ENCODE measurements around the gene SCARF2.
A peak's percentile ranks its signal among the peaks of the same experiment; 100 is the strongest.
"Not testable (repeated sequence)": the region's sequence is repeated elsewhere in the genome, so short reads cannot be mapped to it uniquely, and the experiment has no call there.

Gene SCARF2

GRCh38 chr22:20393705-20394476 is 43.7 kb downstream of the SCARF2 start, which contains the start of gene ZNF74:
TSS of gene ZNF74 (plus strand) at chr22:20394151. CDS start at chr22:20394629, 478 bp downstream.
- peak; percentile 46 for DNase-seq (ENCODE audit: low read depth)

GRCh38 chr22:20392983-20393704 is 44.5 kb downstream of the SCARF2 start:
- DNase-seq (ENCODE audit: low read depth), result no peak

DNA sequence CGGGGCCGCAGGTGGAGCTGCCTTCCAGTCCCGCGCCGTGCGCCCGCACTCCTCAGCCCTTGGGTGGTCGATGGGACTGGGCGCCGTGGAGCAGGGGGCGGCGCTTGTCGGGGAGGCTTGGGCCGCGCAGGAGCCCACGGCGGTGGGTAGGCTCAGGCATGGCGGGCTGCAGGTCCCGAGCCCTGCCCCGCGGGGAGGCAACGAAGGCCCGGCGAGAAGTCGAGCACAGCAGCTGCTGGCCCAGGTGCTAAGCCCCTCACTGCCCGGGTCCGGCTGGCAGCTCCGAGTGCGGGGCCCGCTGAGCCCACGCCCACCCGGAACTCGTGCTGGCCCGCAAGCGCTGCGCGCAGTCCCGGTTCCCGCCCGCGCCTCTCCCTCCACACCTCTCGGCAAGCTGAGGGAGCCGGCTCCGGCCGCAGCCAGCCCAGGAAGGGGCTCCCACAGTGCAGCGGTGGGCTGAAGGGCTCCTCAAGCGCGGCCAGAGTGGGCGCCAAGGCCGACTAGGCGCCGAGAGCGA is 45.2 kb downstream of the SCARF2 start:
- DNase-seq (ENCODE audit: low read depth), result not testable (repeated sequence)

GRCh38 chr22:20391222-20391621 is 46.4 kb downstream of the SCARF2 start:
- DNase-seq (ENCODE audit: low read depth), result no peak

- no peak for DNase-seq (ENCODE audit: low read depth)
These were observed 47.2 kb downstream of the SCARF2 start for GRCh38 chr22:20390394-20390907.

GRCh38 chr22:20389288-20389687 is 48.3 kb downstream of the SCARF2 start:
- no peak for DNase-seq (ENCODE audit: low read depth)

GRCh38 chr22:20388200-20388599 is 49.4 kb downstream of the SCARF2 start:
- no peak for DNase-seq (ENCODE audit: low read depth)

- DNase-seq (ENCODE audit: low read depth), result no peak
These were observed 50.7 kb downstream of the SCARF2 start for GRCh38 chr22:20386972-20387371.

DNA sequence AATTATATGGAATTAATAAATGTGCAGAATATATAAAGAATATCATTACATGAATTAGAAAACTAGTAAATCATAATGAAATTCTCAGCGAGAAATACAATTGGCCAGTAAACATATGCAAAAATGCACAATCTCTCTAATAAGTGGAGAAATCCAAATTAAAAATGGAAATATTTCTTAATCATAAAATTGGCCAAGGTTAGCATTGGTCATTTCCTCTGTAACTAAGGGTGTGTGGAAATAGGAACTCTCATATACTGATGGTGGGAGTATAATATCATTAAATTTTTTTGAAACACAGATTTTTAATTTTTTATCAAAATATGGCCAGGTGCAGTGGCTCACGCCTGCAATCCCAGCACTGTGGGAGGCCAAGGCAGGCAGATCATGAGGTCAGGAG is 51.3 kb downstream of the SCARF2 start:
- no peak for DNase-seq (ENCODE audit: low read depth)

- no peak for DNase-seq (ENCODE audit: low read depth)
These were observed 52.8 kb downstream of the SCARF2 start for GRCh38 chr22:20384865-20385264.

DNA sequence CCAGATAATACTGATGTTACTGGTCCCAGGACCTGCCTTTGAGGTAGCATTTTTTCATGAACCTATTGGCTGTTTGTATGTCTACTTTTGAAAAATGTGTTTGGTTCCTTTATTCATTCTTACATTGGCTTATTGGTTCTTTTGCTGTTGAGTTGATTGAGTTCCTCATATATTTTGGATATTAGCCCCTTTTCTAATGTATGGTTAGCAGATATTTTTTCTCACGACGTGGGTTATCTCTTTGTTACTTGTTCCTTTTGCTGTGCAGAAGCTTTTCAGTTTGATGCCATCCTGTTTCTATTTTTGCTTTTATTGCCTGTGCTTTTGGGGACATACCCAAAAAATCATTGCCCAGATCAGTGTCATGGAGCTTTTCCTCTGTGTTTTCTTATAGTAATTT is 53.5 kb downstream of the SCARF2 start:
- no peak for DNase-seq (ENCODE audit: low read depth)

DNA sequence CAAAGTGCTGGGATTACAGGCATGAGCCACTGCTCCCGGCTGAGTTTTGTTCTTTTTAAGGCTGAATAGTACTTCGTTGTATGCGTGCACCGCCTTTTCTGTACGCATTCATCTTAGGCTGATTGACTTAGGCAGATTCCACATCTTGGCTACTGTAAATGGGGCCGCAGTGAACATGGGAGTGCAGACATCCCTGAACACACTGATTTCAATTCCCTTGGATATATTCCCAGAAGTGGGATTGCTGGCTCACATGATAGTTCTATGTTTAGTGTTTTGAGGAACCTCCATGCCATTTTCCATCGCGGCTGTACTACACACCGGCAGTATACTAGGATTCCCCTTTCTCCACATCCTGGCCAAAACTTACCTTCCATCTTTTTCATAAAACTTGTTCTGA is 54.1 kb downstream of the SCARF2 start:
- DNase-seq (ENCODE audit: low read depth), result no peak

DNA sequence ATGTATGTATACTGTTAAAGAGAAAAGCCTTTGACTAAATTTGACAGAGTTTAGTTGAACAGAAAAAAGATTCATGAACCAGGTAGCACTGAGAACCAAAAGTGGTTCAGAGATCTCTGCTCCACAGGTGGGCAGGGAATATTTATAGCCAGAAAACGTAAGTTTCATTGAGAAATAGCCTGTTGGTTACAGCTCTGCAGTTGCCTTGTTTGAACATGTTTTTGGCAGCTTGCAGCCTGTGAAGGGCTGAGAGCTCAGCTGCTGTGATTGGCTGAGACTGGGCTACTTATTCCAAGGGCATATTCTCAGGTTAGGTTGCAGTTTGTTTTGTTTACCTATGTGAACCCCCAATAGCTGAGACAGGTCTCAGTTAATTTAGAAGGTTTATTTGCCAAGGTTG is 57.1 kb downstream of the SCARF2 start:
- DNase-seq (ENCODE audit: low read depth), result no peak

DNA sequence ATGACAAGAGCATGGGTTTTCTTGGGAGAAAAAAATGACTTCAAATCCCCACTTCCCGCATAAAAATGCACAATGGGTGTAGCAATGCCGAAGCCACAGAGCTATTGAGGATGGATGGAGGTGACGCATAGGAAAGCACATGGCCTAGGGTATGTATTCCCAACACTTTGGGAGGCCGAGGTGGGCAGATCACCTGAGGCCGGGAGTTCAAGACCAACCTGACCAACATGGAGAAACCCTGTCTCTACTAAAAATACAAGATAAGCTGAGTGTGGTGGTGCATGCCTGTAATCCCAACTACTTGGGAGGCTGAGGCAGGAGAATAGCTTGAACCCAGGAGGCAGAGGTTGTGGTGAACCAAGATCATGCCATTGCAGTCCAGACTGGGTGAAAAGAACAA is 58.9 kb downstream of the SCARF2 start:
- DNase-seq (ENCODE audit: low read depth), result not testable (repeated sequence)

- DNase-seq (ENCODE audit: low read depth), result no peak
These were observed 59.5 kb downstream of the SCARF2 start for GRCh38 chr22:20378110-20378509.

- DNase-seq (ENCODE audit: low read depth), result not testable (repeated sequence)
These were observed 60.6 kb downstream of the SCARF2 start for GRCh38 chr22:20376983-20377382.

DNA sequence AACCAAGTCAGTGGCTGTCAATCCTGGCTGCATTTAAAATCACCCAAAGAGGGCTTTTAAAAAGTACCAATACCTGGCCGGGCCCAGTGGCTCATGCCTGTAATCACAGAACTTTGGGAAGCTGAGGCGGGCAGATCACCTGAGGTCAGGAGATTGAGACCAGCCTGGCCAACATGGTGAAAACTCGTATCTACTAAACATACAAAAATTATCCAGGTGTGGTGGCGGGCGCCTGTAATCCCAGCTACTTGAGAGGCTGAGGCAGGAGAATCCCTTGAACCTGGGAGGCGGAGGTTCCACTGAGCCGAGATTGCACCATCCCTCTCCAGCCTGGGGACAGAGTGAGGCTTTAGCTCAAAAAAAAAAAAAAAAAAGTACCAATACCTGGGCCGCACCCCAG is 61.3 kb downstream of the SCARF2 start:
- DNase-seq (ENCODE audit: low read depth), result not testable (repeated sequence)

Data from HS-27A (cell line).